ENCODE data around the gene SAMD11.

SAMD11 gene

DNA sequence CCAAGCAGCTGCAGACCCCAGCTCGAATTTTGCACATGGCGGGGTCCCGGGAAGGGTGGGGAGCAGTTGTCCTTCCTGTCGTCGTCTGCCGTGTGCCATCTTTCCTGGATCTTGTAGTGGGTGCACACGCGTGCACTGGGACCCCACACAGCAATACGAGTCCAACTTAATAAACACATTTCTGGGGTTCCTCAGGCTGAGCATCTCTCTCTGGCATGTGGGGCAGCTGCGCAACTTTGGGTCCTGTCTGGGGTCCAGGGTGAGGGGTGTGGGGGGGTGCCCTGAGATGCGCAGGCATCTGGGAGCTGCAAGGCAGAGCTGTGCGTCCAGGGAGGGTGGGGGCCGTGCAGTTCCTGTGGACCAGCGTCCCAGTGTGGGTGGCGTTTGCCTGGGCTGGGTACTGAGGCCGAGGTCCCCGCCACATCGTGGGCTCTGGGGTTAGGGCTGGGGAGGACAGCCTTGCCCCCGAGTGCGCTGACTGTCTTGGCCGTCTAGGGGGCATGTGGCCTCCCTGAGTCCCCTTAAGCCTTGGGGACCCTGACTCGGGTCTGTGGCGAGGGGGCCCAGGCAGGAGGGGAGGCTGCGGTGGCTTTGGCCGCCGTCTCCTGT is 41.9 kb downstream of the SAMD11 start:
- CTCF ChIA-PET = no interaction called here
- TF ChIP-seq, protein P1, sequence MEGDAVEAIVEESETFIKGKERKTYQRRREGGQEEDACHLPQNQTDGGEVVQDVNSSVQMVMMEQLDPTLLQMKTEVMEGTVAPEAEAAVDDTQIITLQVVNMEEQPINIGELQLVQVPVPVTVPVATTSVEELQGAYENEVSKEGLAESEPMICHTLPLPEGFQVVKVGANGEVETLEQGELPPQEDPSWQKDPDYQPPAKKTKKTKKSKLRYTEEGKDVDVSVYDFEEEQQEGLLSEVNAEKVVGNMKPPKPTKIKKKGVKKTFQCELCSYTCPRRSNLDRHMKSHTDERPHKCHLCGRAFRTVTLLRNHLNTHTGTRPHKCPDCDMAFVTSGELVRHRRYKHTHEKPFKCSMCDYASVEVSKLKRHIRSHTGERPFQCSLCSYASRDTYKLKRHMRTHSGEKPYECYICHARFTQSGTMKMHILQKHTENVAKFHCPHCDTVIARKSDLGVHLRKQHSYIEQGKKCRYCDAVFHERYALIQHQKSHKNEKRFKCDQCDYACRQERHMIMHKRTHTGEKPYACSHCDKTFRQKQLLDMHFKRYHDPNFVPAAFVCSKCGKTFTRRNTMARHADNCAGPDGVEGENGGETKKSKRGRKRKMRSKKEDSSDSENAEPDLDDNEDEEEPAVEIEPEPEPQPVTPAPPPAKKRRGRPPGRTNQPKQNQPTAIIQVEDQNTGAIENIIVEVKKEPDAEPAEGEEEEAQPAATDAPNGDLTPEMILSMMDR (IDR thresholded peaks at IDR 0.05; ENCODE audit: control extremely low read depth, extremely low read depth, low read depth, missing control alignments) = no peak
- no peak for DNase-seq (ENCODE audit: extremely low spot score)
- POLR2A ChIA-PET = no interaction called here

DNA sequence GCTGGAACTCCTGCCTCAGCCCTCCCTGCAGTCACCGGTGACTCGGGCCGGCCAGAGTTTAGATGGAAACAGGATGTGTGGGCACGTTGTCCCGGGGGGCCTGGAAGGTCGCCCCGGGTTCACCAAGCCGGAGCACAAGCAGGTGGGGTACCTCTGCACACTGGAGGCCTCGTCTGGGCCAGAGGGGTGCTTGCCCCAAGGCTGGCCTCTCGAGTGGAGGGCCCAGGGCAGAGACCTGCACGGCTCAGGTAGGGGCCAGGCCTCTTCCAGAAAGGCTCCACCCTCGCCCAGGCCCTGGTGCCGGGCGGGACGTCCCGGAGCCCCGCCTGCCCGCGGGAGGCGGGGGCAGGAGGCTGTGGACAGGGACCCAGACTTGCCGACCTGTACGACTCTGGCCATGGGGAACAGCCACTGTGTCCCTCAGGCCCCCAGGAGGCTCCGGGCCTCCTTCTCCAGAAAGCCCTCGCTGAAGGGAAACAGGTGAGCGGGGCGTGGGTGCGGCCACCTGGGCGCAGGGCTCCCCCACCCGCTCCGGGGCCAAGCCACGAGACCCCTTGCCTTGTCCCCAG is 42.5 kb downstream of the SAMD11 start, which contains the start of gene PLEKHN1:
PLEKHN1 (plus strand) TSS at position 348 of the 569 bp plus-strand sequence; CDS start at position 398, 50 bp downstream.
- ChIA-PET CTCF (interaction anchor here (0.8 to 1.6 kb wide), 6 partner anchors 10 to 61 kb away, joined by 3 to 7 read pairs (median 4); no protein-coding TSS in a partner anchor), POLR2A (no interaction called here)
- peak; percentile 73 for DNase-seq (ENCODE audit: extremely low spot score)
- TF ChIP-seq, protein P1 (IDR thresholded peaks at IDR 0.05; ENCODE audit: control extremely low read depth, extremely low read depth, low read depth, missing control alignments) = no peak

DNA sequence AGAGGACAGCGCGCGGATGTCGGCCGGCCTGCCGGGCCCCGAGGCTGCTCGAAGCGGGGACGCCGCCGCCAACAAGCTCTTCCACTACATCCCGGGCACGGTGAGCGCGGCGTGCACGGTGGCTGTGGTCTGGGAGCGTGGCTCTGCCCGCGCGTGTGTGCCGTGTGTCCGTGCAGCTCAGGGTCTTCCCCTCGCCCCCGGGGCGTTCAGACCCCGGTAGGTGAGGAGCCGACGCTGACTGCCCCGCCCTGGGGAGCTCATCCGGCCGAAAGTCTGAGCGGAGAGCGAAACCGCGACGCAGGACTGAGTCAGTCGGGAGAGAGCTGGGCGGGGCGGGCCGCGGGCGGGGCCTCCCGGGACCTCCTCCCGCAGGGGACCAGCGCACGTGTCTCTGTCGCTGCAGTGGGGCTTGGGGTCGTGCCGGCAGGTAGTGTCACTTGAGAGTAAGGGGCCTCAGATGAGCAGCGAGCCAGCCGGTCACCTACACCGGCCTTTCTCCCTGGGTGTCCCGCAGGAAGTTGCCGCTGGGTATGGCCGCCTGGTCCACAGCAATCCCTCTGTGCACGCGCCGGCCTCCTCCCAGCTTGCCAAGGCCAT is 43.1 kb downstream of the SAMD11 start:
- POLR2A ChIA-PET = no interaction called here
- DNase-seq (ENCODE audit: extremely low spot score) = peak; percentile 88
- CTCF ChIA-PET = interaction anchor here (0.8 to 1.6 kb wide), 6 partner anchors 9 to 62 kb away, joined by 3 to 7 read pairs (median 4); no protein-coding TSS in a partner anchor
- TF ChIP-seq, protein P1 (IDR thresholded peaks at IDR 0.05; ENCODE audit: control extremely low read depth, extremely low read depth, low read depth, missing control alignments) = no peak

DNA sequence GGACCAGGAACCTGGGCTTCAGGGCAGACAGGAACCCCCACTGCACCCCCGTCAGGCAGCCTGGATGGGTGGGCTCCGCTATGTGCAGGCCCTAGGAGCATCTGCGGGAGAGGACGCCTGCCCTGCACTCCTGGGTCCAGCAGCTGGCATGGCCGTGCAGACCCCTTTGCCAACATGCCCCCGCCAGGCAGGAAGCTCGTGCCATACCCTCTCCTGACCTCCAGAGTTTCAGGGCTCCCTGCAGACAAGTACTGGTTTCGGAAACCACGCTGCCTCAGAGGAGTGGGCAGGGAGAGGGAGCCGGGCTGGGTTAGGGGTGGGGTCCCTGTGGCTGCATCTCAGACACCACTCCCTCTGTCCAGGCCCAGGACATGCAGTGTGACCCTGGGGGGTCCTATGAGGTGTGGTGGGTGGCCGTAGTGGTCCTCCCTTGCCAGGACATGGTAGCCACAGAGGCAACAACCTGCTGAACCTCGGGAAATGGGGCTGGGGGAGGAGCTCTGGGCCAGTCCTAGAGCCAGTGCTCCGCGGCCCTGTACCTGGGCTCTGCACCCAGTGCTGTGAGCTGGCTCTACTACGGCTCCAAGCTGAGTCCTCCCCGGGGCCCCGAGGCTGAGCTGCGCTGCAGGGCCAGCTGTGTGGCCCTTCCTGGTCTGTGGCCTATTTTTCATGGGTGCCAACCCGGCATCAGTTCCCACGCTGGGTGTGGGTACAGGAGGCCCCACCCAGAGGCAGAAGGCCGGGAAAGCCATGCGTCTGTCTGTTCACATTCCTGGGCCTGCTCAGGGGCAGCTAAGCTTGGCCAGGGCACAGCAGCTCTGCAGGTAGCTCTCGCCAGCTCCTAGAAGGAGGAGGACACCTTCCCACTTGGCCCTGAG is 44.0 kb downstream of the SAMD11 start:
- POLR2A ChIA-PET = no interaction called here
- DNase-seq (ENCODE audit: extremely low spot score) = no peak
- CTCF ChIA-PET = interaction anchor here (0.8 to 1.6 kb wide), 3 partner anchors 15 to 63 kb away, joined by 3 to 7 read pairs (median 4); no protein-coding TSS in a partner anchor
- TF ChIP-seq, protein P1 (IDR thresholded peaks at IDR 0.05; ENCODE audit: control extremely low read depth, extremely low read depth, low read depth, missing control alignments) = no peak

DNA sequence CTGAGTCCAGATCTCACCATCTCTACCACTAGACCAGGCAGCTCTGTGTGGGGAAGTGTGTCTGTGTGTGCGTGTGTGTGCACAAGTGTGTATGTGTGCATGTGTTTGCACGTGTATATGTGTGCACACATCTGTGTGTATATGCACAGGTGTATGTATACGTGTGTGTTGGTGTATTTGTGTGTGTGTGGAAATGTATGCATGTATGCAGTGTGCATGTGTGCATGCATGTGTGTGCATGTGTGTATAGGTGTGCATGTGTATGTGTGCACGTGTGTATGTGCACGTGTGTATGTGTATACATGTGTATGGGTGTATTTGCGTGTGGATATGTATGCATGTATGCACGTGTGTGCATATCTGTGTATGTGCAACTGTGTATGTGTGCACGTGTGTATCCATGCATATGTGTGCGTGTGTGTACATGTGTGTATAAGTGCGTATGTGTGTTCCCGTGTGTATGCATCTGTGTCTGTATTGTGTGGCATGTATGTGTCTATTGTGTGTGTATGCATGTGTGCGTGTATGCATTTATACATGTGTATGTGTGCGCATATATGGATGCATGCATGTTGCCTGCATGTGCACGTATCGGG is 45.6 kb downstream of the SAMD11 start:
- no peak for DNase-seq (ENCODE audit: extremely low spot score)
- CTCF ChIA-PET = no interaction called here
- TF ChIP-seq, protein P1 (IDR thresholded peaks at IDR 0.05; ENCODE audit: control extremely low read depth, extremely low read depth, low read depth, missing control alignments) = no peak
- POLR2A ChIA-PET = no interaction called here
